Endothelial cell of umbilical vein (primary cell): ENCODE data around the gene ADAMTS19. TPM values are rescaled to one million over a fixed set of nuclear protein-coding genes. Genes with fewer than 3 reads are reported as not detected.

Experiments used
- BruUV-seq: library from RNA; stranded (reverse); fragments of 400-500 nt; replicated peaks from 2 replicates; lab custom pipeline; 2021; lab: Mats Ljungman, UMichigan
- CTCF ChIA-PET: fragments of 300-600, 350-600 bp; sonication (Branson Sonifier 250); formaldehyde crosslinking; loops from one replicate; lab custom pipeline; 2021; ENCODE audit warnings: antibody characterized with exemption, inconsistent platforms; lab: Charles Lee
- POLR2A ChIA-PET: fragments of 300-600, 350-600 bp; sonication (Branson Sonifier 250); formaldehyde crosslinking; loops from one replicate; lab custom pipeline; 2021; ENCODE audit warnings: antibody characterized with exemption, inconsistent platforms; lab: Charles Lee
- DNase-seq: peaks from one replicate; pipeline ENCODE4 v3.0.0-alpha.2; 2011; ENCODE audit warnings: low read depth, low spot score
- FAIRE-seq: peaks from 2 replicates; lab custom pipeline; 2011; peaks lifted over from hg19 to GRCh38; lab: Jason Lieb, UNC
- H2AFZ ChIP-seq: 2 replicates; pipeline ENCODE4 v1.6.0; 2012; ENCODE audit warnings: low read depth, low read length, control low read depth, inconsistent platforms
- H3K27ac ChIP-seq: 2 replicates; pipeline ENCODE4 v1.5.1; 2011; ENCODE audit warnings: low read depth, mild to moderate bottlenecking, control low read depth, low read length, moderate library complexity; ENCODE audit not compliant: insufficient read depth
- H3K27me3 ChIP-seq, 2 experiments: 2 replicates each; pipeline versions ENCODE4 v1.6.0 to v1.6.1; 2011; ENCODE audit warnings: low read length in 2 of 2, mixed read lengths in 1 of 2; ENCODE audit not compliant: control insufficient read depth in 2 of 2, insufficient read depth in 2 of 2
- H3K36me3 ChIP-seq, 2 experiments: 2 replicates in 1 of 2; 3 replicates in 1 of 2; pipeline ENCODE4 v1.5.1; 2011; ENCODE audit warnings: low read length in 2 of 2, mild to moderate bottlenecking in 1 of 2, moderate library complexity in 1 of 2; ENCODE audit not compliant: control insufficient read depth in 2 of 2, insufficient read depth in 2 of 2; ENCODE audit errors: extremely low read depth in 1 of 2
- H3K4me1 ChIP-seq: 3 replicates; pipeline ENCODE4 v1.5.1; 2011; ENCODE audit warnings: mild to moderate bottlenecking, low read length; ENCODE audit not compliant: control insufficient read depth, insufficient read depth; ENCODE audit errors: extremely low read depth
- H3K4me2 ChIP-seq: 2 replicates; pipeline ENCODE4 v1.6.1; 2011; ENCODE audit warnings: low read length, control low read depth, mixed read lengths; ENCODE audit not compliant: insufficient read depth
- H3K4me3 ChIP-seq, 3 experiments: fragments of 200-600 bp in 1 of 3; sonication (generic), shearing (Covaris generic) in 1 of 3; replicated peaks in 1 of 3; 2 replicates each; pipeline ENCODE4 v1.5.1; 2011 to 2016; ENCODE audit warnings: control low read depth in 3 of 3, low read length in 3 of 3, mild to moderate bottlenecking in 2 of 3, inconsistent platforms in 1 of 3, low read depth in 1 of 3, moderate library complexity in 1 of 3; ENCODE audit not compliant: insufficient read depth in 1 of 3
- H3K79me2 ChIP-seq: 2 replicates; pipeline ENCODE4 v1.6.0; 2012; ENCODE audit warnings: low read length, inconsistent platforms; ENCODE audit not compliant: control insufficient read depth, insufficient read depth
- H3K9ac ChIP-seq: replicated peaks from 2 replicates; pipeline ENCODE3; 2011; ENCODE audit warnings: low read length, control low read depth; ENCODE audit not compliant: insufficient read depth; ENCODE audit errors: extremely low read depth
- H3K9me1 ChIP-seq: replicated peaks from 3 replicates; pipeline ENCODE4 v1.6.0; 2011; ENCODE audit warnings: mild to moderate bottlenecking, low read length; ENCODE audit not compliant: control insufficient read depth, insufficient read depth; ENCODE audit errors: extremely low read depth
- H3K9me3 ChIP-seq: replicated peaks from 2 replicates; pipeline ENCODE4 v1.5.1; 2012; ENCODE audit warnings: low read length, inconsistent platforms; ENCODE audit not compliant: control insufficient read depth, insufficient read depth
- H4K20me1 ChIP-seq: replicated peaks from 2 replicates; pipeline ENCODE3; 2011; ENCODE audit warnings: mild to moderate bottlenecking, low read length; ENCODE audit not compliant: control insufficient read depth, insufficient read depth; ENCODE audit errors: extremely low read depth
- FOS ChIP-seq: IDR thresholded peaks from 2 replicates; pipeline ENCODE4 v1.6.1; 2011; ENCODE audit warnings: mild to moderate bottlenecking, low read length, moderate library complexity, borderline replicate concordance; ENCODE audit not compliant: insufficient read depth
- GATA2 ChIP-seq: IDR thresholded peaks from 2 replicates; pipeline ENCODE4 v1.7.0; 2011; ENCODE audit warnings: low read depth, mild to moderate bottlenecking, moderate library complexity, mixed read lengths, low read length; ENCODE audit not compliant: insufficient read length, insufficient read depth
- JUN ChIP-seq: IDR thresholded peaks from 2 replicates; pipeline ENCODE4 v1.6.1; 2011; ENCODE audit warnings: borderline replicate concordance, low read depth; ENCODE audit not compliant: insufficient read length, insufficient read depth
- MAX ChIP-seq: IDR thresholded peaks from 2 replicates; pipeline ENCODE4 v1.6.1; 2011; ENCODE audit not compliant: insufficient read depth, insufficient read length
- POLR2A ChIP-seq: IDR thresholded peaks from 2 replicates; pipeline ENCODE4 v1.6.1; 2012; ENCODE audit warnings: low read depth, mild to moderate bottlenecking, control low read depth, low read length
- dilution Hi-C: fragments of 300-500 bp; cut with MboI; formaldehyde crosslinking; loops from one replicate; pipeline ENCODE4 v1.15.0; 2019; ENCODE audit warnings: low sequenced_read_pairs; ENCODE audit not compliant: extremely low pct_ligation_motif_present
- intact Hi-C: fragments of 100-400 bp; cut with micrococcal nuclease; formaldehyde crosslinking; loops from one replicate; pipeline ENCODE4 v1.10.0; 2022
- polyA plus RNA-seq, 4 experiments: library from polyadenylated mRNA; depleted of rRNA in 3 of 4; stranded (reverse) in 3 of 4; unstranded in 1 of 4; fragments of >200 nt; gene quantifications; 2 replicates each; pipeline versions ENCODE4 v1.2.1 to v1.2.3, GENCODE V29; 2011 to 2012; ENCODE audit warnings: missing spikeins in 1 of 4
- total RNA-seq: library from RNA; stranded (reverse); gene quantifications from 2 replicates; pipeline ENCODE4 v1.2.3, GENCODE V29; 2021
- TF ChIP-seq, protein P1 (sequence below), 2 donors: IDR thresholded peaks; 1 replicate in 1 of 2; 2 replicates in 1 of 2; pipeline ENCODE4 v1.5.1; 2011; ENCODE audit warnings: low read length in 2 of 2, mild to moderate bottlenecking in 2 of 2, moderate library complexity in 2 of 2, control low read depth in 1 of 2, inconsistent platforms in 1 of 2, low read depth in 1 of 2; ENCODE audit not compliant: insufficient read depth in 1 of 2; ENCODE audit errors: extremely low read depth in 1 of 2

Gene ADAMTS19
- total and polyA plus RNA-seq, 2 donors (not counting 3 experiments of a cell fraction or from before 2014, with no cell fraction given): not detected

DNA sequence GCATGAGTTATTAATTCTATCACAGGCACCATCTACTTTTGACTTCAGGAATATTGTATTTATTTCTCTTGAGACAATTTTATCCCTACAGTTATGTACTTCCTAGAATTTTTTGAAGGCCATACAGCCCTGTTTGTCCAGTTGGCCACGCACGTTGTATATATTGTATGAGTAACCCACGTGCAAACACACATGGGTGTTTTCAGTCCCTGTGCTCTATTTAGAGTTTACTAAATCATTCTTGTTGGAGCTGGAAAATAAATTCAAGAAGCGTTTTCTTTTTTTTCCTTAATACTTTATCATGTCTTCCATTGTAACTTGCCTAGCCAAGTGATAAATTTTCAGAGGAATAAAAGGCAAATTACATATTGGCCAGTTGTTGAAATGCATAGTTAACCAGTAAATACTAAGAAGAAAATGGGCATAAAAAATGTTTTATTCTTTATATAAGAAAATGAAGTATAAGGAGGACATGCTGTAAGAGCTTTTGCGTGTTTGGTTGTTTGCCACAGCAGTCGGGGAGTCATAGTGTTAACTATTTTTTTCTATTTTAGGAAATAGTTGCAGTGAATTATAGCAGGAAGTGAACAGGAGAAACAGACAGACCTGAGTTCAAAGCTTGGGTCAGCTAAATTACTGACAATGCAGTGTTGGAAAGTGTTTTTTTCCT lies 201.4 kb downstream of the ADAMTS19 start:
- H3K27ac ChIP-seq: no peak overlapping the region
- TF ChIP-seq GATA2: no peak
- no peak for TF ChIP-seq MAX
- TF ChIP-seq POLR2A: no peak
- TF ChIP-seq, protein P1, sequence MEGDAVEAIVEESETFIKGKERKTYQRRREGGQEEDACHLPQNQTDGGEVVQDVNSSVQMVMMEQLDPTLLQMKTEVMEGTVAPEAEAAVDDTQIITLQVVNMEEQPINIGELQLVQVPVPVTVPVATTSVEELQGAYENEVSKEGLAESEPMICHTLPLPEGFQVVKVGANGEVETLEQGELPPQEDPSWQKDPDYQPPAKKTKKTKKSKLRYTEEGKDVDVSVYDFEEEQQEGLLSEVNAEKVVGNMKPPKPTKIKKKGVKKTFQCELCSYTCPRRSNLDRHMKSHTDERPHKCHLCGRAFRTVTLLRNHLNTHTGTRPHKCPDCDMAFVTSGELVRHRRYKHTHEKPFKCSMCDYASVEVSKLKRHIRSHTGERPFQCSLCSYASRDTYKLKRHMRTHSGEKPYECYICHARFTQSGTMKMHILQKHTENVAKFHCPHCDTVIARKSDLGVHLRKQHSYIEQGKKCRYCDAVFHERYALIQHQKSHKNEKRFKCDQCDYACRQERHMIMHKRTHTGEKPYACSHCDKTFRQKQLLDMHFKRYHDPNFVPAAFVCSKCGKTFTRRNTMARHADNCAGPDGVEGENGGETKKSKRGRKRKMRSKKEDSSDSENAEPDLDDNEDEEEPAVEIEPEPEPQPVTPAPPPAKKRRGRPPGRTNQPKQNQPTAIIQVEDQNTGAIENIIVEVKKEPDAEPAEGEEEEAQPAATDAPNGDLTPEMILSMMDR (IDR thresholded peaks at IDR 0.05; ENCODE audit: extremely low read depth in 1 of 2, insufficient read depth in 1 of 2, low read depth in 1 of 2, low read length in 2 of 2): no peak
- no peak for TF ChIP-seq JUN
- no peak for TF ChIP-seq FOS
- no peaks in the 10 kb centered on the region for H3K9me1 ChIP-seq
- no peaks in the 10 kb centered on the region for H3K79me2 ChIP-seq
- no TSS peak for BruUV-seq
- DNase-seq (no peak), FAIRE-seq (no peak)
- H3K27me3 ChIP-seq: peaks cover 0 to 2% of the 10 kb centered on the region in 2 experiments
- H4K20me1 ChIP-seq: no peaks in the 10 kb centered on the region
- dilution Hi-C loops: no loop called here
- no peaks in the 10 kb centered on the region for H3K4me1 ChIP-seq
- no peak overlapping the region for H3K9ac ChIP-seq
- H3K9me3 ChIP-seq: no peaks in the 10 kb centered on the region
- ChIA-PET POLR2A (no interaction called here), CTCF (interaction anchor here (1.2 to 2.2 kb wide), 3 partner anchors 106 to 110 kb away, joined by 4 to 13 read pairs (median 6); no protein-coding TSS in a partner anchor)
- H3K36me3 ChIP-seq: no peaks in the 10 kb centered on the region
- intact Hi-C loops: loop anchor here (5.0 kb wide), 2 partner anchors 199 to 754 kb away; partner anchors contain the start of gene ADAMTS19
- no peak overlapping the region for H2AFZ ChIP-seq
- H3K4me3 ChIP-seq: no peak overlapping the region
- H3K4me2 ChIP-seq: no peak overlapping the region
